K562 (cell line): ENCODE data around the gene EEPD1. TPM values are rescaled to one million over a fixed set of nuclear protein-coding genes. Genes with fewer than 3 reads are reported as not detected.

Source experiments
- E2F5 ChIP-seq: sonication (generic); formaldehyde crosslinking; IDR thresholded peaks from 2 replicates; pipeline ENCODE4 v1.8.0; 2022; ENCODE audit warnings: mild to moderate bottlenecking, missing genetic modification reagents
- ELF4 ChIP-seq: fragments of 450-650 bp; formaldehyde crosslinking; IDR thresholded peaks from 2 replicates; pipeline ENCODE4 v1.4.0; 2022; ENCODE audit warnings: missing genetic modification characterization
- HDAC2 ChIP-seq: fragments of 450-650 bp; IDR thresholded peaks from 2 replicates; pipeline ENCODE4 v1.6.1; 2016; ENCODE audit warnings: mild to moderate bottlenecking
- MYBL2 ChIP-seq, 2 experiments: fragments of 450-650 bp in 1 of 2; sonication (generic) in 1 of 2; formaldehyde crosslinking in 1 of 2; IDR thresholded peaks; 2 replicates each; pipeline versions ENCODE4 v1.6.1 to v1.8.1; 2017 to 2022; ENCODE audit warnings: borderline replicate concordance in 1 of 2, inconsistent platforms in 1 of 2, low read depth in 1 of 2, mild to moderate bottlenecking in 1 of 2, missing genetic modification reagents in 1 of 2, moderate library complexity in 1 of 2
- NKRF ChIP-seq: fragments of 450-650 bp; IDR thresholded peaks from 2 replicates; pipeline ENCODE4 v1.6.1; 2016; ENCODE audit warnings: borderline replicate concordance
- REST ChIP-seq, 2 experiments: fragments of 450-650 bp; formaldehyde crosslinking in 1 of 2; IDR thresholded peaks; 2 replicates each; pipeline versions ENCODE4 v1.4.0 to v1.6.1; 2014 to 2020; ENCODE audit warnings: mild to moderate bottlenecking in 2 of 2, borderline replicate concordance in 1 of 2, low read depth in 1 of 2
- SMAD2 ChIP-seq: fragments of 150-350 bp; IDR thresholded peaks from 2 replicates; pipeline ENCODE4 v1.6.1; 2014; ENCODE audit warnings: low read depth, mild to moderate bottlenecking, low read length
- SMARCE1 ChIP-seq: fragments of 450-650 bp; IDR thresholded peaks from 2 replicates; pipeline ENCODE4 v1.7.1; 2016; ENCODE audit warnings: mild to moderate bottlenecking
- SNRNP70 ChIP-seq: fragments of 200-400 bp; formaldehyde crosslinking; optimal IDR thresholded peaks from 2 replicates; pipeline ENCODE3; 2017; ENCODE audit warnings: low read depth, low read length
- TBL1XR1 ChIP-seq, 2 experiments: IDR thresholded peaks; 2 replicates each; pipeline ENCODE4 v1.6.1; 2012; ENCODE audit warnings: improper control_type of control experiment in 2 of 2, low read length in 2 of 2, mild to moderate bottlenecking in 1 of 2
- ZFX ChIP-seq: sonication (generic); formaldehyde crosslinking; IDR thresholded peaks from 2 replicates; pipeline ENCODE4 v1.8.0; 2022; ENCODE audit warnings: mild to moderate bottlenecking, missing genetic modification reagents, moderate library complexity
- ZNF174 ChIP-seq: fragments of 250-450 bp; sonication (Bioruptor Pico); IDR thresholded peaks from 2 replicates; pipeline ENCODE4 v1.4.0; 2020; ENCODE audit warnings: mild to moderate bottlenecking
- ZNF507 ChIP-seq: conservative IDR thresholded peaks from 2 replicates; pipeline ENCODE4 v1.6.1; 2017; ENCODE audit warnings: missing genetic modification characterization, missing compliant biosample characterization
- polyA plus RNA-seq, 8 experiments: library from polyadenylated mRNA; depleted of rRNA in 4 of 8; stranded (reverse) in 5 of 8; unstranded in 3 of 8; fragments of >200 nt; fragmentation: Nextera tagmentation in 2 of 8; fragmentation: Illumina TruSeq in 1 of 8; extraction: Ambion mirVana in 2 of 8; extraction: Trizol in 1 of 8; gene quantifications; 2 replicates each; pipeline versions ENCODE4 v1.2.1 to v1.2.3, GENCODE V29; 2011 to 2014; ENCODE audit warnings: inconsistent platforms in 1 of 8, missing spikeins in 1 of 8
- total RNA-seq, 7 experiments: library from RNA; depleted of rRNA in 6 of 7; stranded (reverse); fragments of >200 nt in 6 of 7; fragmentation: Illumina TruSeq in 2 of 7; extraction: Trizol in 2 of 7; gene quantifications; 2 replicates each; pipeline versions ENCODE4 v1.2.1 to v1.2.3, GENCODE V29; 2011 to 2021; ENCODE audit warnings: low replicate concordance in 1 of 7

EEPD1 gene
- total and polyA plus RNA-seq, 9 of the 15 experiments (the other 6 are each of a cell fraction or from before 2014, with no cell fraction given), result 0.01 to 1.5 (median 0.74) TPM; not detected in 1

GRCh38 chr7:36217211-36217960 lies 64.3 kb downstream of the EEPD1 start (continued):
- TF ChIP-seq REST (IDR thresholded peaks at IDR 0.05; ENCODE audit: borderline replicate concordance) (no peak), REST (CRISPR knock-in tag; IDR thresholded peaks at IDR 0.05; ENCODE audit: low read depth) (no peak), HDAC2 (no peak; the same call in 1 of the 2 replicates), E2F5 (no peak), SNRNP70 (no peak), ZNF507 (tag) (no peak), ELF4 (CRISPR knock-in tag) (no peak; the same call in 1 of the 2 replicates), MYBL2 (IDR thresholded peaks at IDR 0.05; ENCODE audit: low read depth) (no peak), MYBL2 (CRISPR knock-in tag; IDR thresholded peaks at IDR 0.05; ENCODE audit: borderline replicate concordance) (no peak), ZFX (CRISPR knock-in tag) (no peak), SMAD2 (no peak), SMARCE1 (no peak), TBL1XR1 (IDR thresholded peaks at IDR 0.05; ENCODE audit: low read length in 2 of 2) (no peak), NKRF (no peak), ZNF174 (CRISPR knock-in tag) (no peak)
